K562 (cell line): ENCODE data around the gene HOXB7. TPM values are rescaled to one million over a fixed set of nuclear protein-coding genes. Genes with fewer than 3 reads are reported as not detected.
A peak's percentile ranks its signal among the peaks of the same experiment; 100 is the strongest.

ENCODE experiments used
- BACH1 ChIP-seq: fragments of 200-800 bp; sonication (Bioruptor generic); IDR thresholded peaks from 2 replicates; pipeline ENCODE4 v1.6.1; 2016; ENCODE audit warnings: missing genetic modification characterization, missing compliant biosample characterization
- CHD7 ChIP-seq: fragments of 200-600 bp; sonication (generic); IDR thresholded peaks from one replicate; pipeline ENCODE4 v1.6.1; 2012; ENCODE audit warnings: mild to moderate bottlenecking, low read depth, low read length, inconsistent platforms
- CREB3 ChIP-seq: fragments of 450-650 bp; conservative IDR thresholded peaks from 2 replicates; pipeline ENCODE4 v1.6.1; 2016; ENCODE audit warnings: missing genetic modification characterization, low read depth, mild to moderate bottlenecking, missing compliant biosample characterization, moderate library complexity
- NFRKB ChIP-seq: fragments of 450-650 bp; IDR thresholded peaks from 2 replicates; pipeline ENCODE4 v1.6.1; 2016; ENCODE audit warnings: low read depth
- PRPF4 ChIP-seq: fragments of 200-400 bp; formaldehyde crosslinking; IDR thresholded peaks from one replicate; pipeline ENCODE4 v1.6.1; 2017; ENCODE audit warnings: low read length, low read depth, mild to moderate bottlenecking; ENCODE audit not compliant: insufficient read depth, poor library complexity, severe bottlenecking
- SRSF7 ChIP-seq: fragments of 200-400 bp; formaldehyde crosslinking; optimal IDR thresholded peaks from 2 replicates; pipeline ENCODE3; 2017; ENCODE audit warnings: mild to moderate bottlenecking, low read depth, low read length
- ZBTB1 ChIP-seq: sonication (generic); formaldehyde crosslinking; IDR thresholded peaks from 2 replicates; pipeline ENCODE4 v1.8.1; 2023; ENCODE audit warnings: missing genetic modification reagents, low read depth, mild to moderate bottlenecking, borderline replicate concordance
- ZNF592 ChIP-seq: fragments of 450-650 bp; IDR thresholded peaks from 2 replicates; pipeline ENCODE4 v1.6.1; 2017; ENCODE audit warnings: antibody characterized with exemption, mild to moderate bottlenecking
- polyA plus RNA-seq, 8 experiments: library from polyadenylated mRNA; depleted of rRNA in 4 of 8; stranded (reverse) in 5 of 8; unstranded in 3 of 8; fragments of >200 nt; fragmentation: Nextera tagmentation in 2 of 8; fragmentation: Illumina TruSeq in 1 of 8; extraction: Ambion mirVana in 2 of 8; extraction: Trizol in 1 of 8; gene quantifications; 2 replicates each; pipeline versions ENCODE4 v1.2.1 to v1.2.3, GENCODE V29; 2011 to 2014; ENCODE audit warnings: inconsistent platforms in 1 of 8, missing spikeins in 1 of 8
- total RNA-seq, 7 experiments: library from RNA; depleted of rRNA in 6 of 7; stranded (reverse); fragments of >200 nt in 6 of 7; fragmentation: Illumina TruSeq in 2 of 7; extraction: Trizol in 2 of 7; gene quantifications; 2 replicates each; pipeline versions ENCODE4 v1.2.1 to v1.2.3, GENCODE V29; 2011 to 2021; ENCODE audit warnings: low replicate concordance in 1 of 7
- TF ChIP-seq, protein P1 (sequence below): fragments of 250-450 bp; sonication (Bioruptor Pico); IDR thresholded peaks from 2 replicates; pipeline ENCODE4 v1.8.0; 2021; ENCODE audit warnings: mild to moderate bottlenecking, moderate library complexity

HOXB7 gene
- total and polyA plus RNA-seq, 9 of the 15 experiments (the other 6 are each of a cell fraction or from before 2014, with no cell fraction given): 5.5 to 16.7 (median 8.3) TPM

DNA sequence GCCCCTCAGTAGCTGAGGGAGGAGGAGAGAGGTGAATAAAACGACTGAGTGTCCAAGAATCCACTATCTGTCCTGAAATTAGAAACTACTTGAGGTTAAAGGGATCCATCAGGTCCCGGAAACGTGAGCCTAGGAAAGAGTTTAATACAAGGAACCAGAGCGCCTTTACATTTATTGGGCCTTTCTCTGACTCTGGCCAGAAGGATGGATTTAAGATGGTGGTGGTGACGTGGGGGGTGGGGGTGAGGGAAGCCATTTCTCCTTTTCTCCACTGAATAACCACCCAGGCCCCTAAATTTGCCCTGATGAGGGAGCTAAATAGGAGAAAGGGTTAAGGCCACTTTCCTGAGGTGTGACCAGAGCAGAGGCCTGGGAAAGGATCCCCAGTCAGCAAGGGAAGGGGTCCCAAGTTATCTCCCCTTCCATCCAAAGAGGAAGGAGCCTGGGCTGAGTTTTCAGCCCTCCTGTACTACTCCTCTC lies 16.3 kb upstream of the HOXB7 start (continued):
- TF ChIP-seq ZNF592 (peak; percentile 39), PRPF4 (no peak), SRSF7 (no peak), NFRKB (0 out of 2 replicates have a peak, but pooled peaks have one; percentile 18), CHD7 (no peak), CREB3 (0 out of 2 replicates have a peak, but pooled peaks have one; percentile 17), ZBTB1 (CRISPR knock-in tag) (no peak), BACH1 (tag) (peak; percentile 31; the same call in 1 of the 2 replicates)
- TF ChIP-seq, protein P1, sequence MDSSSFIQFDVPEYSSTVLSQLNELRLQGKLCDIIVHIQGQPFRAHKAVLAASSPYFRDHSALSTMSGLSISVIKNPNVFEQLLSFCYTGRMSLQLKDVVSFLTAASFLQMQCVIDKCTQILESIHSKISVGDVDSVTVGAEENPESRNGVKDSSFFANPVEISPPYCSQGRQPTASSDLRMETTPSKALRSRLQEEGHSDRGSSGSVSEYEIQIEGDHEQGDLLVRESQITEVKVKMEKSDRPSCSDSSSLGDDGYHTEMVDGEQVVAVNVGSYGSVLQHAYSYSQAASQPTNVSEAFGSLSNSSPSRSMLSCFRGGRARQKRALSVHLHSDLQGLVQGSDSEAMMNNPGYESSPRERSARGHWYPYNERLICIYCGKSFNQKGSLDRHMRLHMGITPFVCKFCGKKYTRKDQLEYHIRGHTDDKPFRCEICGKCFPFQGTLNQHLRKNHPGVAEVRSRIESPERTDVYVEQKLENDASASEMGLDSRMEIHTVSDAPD (CRISPR knock-in tag): no peak
